ENCODE results near the gene SH3GLB2.

DNA sequence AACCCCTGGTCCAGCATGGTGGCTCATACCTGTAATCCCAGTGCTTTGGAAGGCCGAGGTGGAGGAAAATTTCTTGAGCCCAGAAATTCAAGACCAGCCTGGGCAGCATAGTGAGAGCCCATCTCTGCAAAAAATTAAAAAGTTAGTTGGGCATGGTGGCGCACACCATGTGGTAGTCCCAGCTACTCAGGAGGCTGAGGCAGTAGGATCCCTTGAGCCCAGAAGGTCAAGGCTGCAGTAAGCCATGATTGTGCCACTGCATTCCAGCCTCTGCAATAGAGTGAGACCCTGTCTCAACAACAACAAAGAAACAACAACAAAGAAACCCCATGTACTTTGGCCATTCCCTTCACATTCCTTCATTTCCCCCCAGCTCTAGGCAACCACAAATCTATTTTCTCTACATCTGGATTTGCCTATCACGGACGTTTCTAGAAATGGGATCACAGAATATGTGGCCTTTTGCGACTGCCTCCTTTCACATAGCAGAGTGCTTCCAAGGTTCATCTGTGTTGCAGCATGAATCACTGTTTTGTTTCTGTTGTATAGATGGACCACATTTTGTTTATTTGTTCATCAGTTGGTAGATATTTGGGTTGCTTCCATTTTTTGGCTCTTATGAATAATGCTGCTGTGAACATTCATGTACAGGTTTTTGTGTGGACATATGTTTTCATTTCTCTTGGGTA lies 26.2 kb upstream of the SH3GLB2 start:
- TF ChIP-seq KDM1A (IDR thresholded peaks at IDR 0.05; ENCODE audit: borderline replicate concordance) (no peak), ZNF207 (IDR thresholded peaks at IDR 0.05; ENCODE audit: borderline replicate concordance) (no peak), CBX5 (IDR thresholded peaks at IDR 0.05; ENCODE audit: low read depth) (no peak), TARDBP (IDR thresholded peaks at IDR 0.05; ENCODE audit: borderline replicate concordance) (no peak), GABPA (IDR thresholded peaks at IDR 0.05; ENCODE audit: low read depth) (no peak), CEBPB (IDR thresholded peaks at IDR 0.05; ENCODE audit: borderline replicate concordance in 1 of 2, low read depth in 2 of 2, low read length in 2 of 2) (no peak), EGR1 (IDR thresholded peaks at IDR 0.05; ENCODE audit: borderline replicate concordance in 1 of 2, low read depth in 2 of 2, low read length in 2 of 2) (no peak), EZH2 (IDR thresholded peaks at IDR 0.05; ENCODE audit: borderline replicate concordance, control insufficient read depth, low read depth, low read length) (no peak), MXI1 (IDR thresholded peaks at IDR 0.05; ENCODE audit: low read depth, low read length) (no peak)
- TF ChIP-seq, protein P1, sequence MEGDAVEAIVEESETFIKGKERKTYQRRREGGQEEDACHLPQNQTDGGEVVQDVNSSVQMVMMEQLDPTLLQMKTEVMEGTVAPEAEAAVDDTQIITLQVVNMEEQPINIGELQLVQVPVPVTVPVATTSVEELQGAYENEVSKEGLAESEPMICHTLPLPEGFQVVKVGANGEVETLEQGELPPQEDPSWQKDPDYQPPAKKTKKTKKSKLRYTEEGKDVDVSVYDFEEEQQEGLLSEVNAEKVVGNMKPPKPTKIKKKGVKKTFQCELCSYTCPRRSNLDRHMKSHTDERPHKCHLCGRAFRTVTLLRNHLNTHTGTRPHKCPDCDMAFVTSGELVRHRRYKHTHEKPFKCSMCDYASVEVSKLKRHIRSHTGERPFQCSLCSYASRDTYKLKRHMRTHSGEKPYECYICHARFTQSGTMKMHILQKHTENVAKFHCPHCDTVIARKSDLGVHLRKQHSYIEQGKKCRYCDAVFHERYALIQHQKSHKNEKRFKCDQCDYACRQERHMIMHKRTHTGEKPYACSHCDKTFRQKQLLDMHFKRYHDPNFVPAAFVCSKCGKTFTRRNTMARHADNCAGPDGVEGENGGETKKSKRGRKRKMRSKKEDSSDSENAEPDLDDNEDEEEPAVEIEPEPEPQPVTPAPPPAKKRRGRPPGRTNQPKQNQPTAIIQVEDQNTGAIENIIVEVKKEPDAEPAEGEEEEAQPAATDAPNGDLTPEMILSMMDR (IDR thresholded peaks at IDR 0.05 in 2 of 3, conservative IDR thresholded peaks at IDR 0.05 in 1 of 3; ENCODE audit: control insufficient read depth in 2 of 3, extremely low read depth in 1 of 3, insufficient read depth in 1 of 3, low read depth in 3 of 3, low read length in 3 of 3), result no peak
- TF ChIP-seq, protein P2, sequence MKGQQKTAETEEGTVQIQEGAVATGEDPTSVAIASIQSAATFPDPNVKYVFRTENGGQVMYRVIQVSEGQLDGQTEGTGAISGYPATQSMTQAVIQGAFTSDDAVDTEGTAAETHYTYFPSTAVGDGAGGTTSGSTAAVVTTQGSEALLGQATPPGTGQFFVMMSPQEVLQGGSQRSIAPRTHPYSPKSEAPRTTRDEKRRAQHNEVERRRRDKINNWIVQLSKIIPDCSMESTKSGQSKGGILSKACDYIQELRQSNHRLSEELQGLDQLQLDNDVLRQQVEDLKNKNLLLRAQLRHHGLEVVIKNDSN (IDR thresholded peaks at IDR 0.05; ENCODE audit: borderline replicate concordance, extremely low read length, insufficient read depth, low read depth, low read length), result no peak
- TF ChIP-seq, protein P3, sequence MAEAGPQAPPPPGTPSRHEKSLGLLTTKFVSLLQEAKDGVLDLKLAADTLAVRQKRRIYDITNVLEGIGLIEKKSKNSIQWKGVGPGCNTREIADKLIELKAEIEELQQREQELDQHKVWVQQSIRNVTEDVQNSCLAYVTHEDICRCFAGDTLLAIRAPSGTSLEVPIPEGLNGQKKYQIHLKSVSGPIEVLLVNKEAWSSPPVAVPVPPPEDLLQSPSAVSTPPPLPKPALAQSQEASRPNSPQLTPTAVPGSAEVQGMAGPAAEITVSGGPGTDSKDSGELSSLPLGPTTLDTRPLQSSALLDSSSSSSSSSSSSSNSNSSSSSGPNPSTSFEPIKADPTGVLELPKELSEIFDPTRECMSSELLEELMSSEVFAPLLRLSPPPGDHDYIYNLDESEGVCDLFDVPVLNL (IDR thresholded peaks at IDR 0.05; ENCODE audit: low read depth, low read length), result no peak
